GM12872 (cell line): ENCODE measurements around the gene PHACTR3.

Experiments
- TF ChIP-seq, protein P1 (sequence below): IDR thresholded peaks from 3 replicates; pipeline ENCODE4 v1.5.1; 2011; ENCODE audit warnings: low read depth, mild to moderate bottlenecking, low read length, moderate library complexity; ENCODE audit not compliant: insufficient read depth

The PHACTR3 gene

DNA sequence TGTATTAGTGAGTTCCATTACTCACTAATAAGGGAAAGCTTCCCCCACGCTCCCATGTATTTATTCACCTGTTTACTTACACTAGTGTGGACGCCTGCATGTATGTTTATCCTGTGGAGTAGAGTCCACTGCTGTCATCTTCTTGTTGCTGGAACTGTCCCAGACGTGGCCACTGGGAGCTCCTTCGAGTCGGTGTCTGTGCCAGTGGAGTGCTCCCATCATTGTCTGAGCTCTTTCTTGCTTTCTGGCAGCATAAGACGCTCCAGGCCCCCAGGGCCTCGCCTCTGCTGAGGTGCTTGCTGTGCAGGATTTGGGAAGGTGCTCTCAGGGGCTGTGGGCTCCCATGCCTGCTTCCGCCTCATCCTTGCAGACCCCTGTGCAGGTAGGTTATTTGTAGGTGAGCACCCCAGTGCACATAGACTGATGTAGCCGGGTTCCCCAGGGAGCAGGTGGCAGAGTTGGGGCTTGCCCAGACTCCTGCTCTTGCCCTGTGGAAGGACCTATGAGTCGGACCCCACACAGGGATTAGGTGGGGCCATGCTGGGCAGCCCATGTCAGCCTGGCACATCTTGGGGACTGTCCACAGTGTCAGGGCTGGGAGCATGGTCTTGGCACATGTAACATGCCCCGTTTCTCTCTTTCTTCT lies 16.6 kb downstream of the PHACTR3 start:
- TF ChIP-seq, protein P1, sequence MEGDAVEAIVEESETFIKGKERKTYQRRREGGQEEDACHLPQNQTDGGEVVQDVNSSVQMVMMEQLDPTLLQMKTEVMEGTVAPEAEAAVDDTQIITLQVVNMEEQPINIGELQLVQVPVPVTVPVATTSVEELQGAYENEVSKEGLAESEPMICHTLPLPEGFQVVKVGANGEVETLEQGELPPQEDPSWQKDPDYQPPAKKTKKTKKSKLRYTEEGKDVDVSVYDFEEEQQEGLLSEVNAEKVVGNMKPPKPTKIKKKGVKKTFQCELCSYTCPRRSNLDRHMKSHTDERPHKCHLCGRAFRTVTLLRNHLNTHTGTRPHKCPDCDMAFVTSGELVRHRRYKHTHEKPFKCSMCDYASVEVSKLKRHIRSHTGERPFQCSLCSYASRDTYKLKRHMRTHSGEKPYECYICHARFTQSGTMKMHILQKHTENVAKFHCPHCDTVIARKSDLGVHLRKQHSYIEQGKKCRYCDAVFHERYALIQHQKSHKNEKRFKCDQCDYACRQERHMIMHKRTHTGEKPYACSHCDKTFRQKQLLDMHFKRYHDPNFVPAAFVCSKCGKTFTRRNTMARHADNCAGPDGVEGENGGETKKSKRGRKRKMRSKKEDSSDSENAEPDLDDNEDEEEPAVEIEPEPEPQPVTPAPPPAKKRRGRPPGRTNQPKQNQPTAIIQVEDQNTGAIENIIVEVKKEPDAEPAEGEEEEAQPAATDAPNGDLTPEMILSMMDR, result no peak

DNA sequence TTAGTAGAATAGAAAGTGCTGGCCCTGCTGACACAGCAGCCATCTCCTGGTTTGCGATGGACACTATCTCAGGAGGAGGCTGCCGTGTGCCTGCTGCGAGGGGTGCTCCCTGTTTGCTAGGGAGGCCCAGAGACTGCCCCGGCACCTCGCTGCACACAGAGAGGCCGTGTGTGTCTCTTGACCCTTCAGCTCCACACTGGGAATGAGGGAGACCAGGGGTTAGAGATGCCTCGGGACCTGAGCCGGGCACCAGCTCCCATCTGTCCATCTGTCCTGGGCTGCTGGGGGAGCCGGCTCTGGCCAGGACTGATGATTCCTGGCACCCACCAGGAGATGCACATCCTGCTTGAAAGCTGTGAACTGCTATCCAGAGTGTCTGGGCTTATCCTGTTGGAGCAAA lies 18.2 kb downstream of the PHACTR3 start:
- TF ChIP-seq, protein P1, result no peak

DNA sequence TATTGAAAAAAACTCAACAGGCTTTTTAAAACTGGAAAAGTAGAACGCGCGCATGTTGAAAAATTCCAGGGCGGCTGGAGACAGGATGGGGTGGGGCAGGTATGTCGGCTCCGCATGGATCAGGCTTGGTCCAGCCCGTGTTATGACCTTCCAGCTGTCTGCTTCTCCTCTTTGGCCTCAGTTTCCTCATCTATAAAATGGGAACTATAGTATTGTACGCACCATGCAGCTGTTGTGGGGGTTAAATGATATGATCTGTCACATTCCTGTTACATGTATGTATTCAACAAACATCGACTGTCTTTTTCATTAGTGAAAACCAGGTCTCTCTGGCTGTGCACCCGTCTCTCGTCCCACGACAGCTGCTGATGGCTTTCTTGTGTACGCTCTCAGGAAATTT lies 18.8 kb downstream of the PHACTR3 start:
- TF ChIP-seq, protein P1, result no peak

DNA sequence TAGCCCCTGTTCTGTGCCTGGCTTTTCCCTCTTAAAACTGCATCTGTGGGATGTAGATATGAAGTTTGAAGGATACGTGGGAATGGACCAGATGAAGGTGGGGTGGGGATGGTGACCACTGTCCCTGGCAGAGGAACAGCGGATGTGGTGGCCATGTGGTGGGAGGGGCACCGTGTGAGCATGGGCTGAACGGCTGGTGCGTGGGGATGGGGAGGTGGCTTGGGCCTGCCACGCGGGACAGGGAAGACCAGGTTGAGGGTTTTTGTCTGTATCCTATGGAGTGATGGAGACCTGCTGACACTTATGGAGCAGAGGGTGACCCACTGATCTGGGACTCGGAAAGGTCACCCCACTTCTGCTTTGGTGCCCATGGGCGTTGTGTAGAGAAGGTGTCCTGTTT lies 19.2 kb downstream of the PHACTR3 start:
- TF ChIP-seq, protein P1, result no peak

DNA sequence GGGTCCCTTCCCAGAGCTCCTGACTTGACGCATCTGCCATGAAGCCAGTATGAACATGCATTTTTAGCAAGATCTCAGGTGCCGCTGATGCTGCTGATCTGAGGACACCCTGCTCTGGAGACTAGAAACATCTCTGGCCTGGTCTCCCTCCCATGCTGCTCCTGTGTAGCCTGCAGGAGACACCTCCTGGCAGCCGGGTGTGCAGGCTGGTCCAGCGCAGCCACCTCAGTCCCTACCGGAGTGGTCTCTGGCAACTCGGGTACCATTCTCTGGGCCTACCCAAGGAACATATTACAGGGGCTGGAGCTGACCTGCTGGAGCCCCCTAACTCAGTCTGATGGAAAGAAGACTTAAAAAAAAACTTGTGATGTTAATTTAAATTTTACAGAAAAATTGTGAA lies 20.1 kb downstream of the PHACTR3 start:
- TF ChIP-seq, protein P1, result no peak

DNA sequence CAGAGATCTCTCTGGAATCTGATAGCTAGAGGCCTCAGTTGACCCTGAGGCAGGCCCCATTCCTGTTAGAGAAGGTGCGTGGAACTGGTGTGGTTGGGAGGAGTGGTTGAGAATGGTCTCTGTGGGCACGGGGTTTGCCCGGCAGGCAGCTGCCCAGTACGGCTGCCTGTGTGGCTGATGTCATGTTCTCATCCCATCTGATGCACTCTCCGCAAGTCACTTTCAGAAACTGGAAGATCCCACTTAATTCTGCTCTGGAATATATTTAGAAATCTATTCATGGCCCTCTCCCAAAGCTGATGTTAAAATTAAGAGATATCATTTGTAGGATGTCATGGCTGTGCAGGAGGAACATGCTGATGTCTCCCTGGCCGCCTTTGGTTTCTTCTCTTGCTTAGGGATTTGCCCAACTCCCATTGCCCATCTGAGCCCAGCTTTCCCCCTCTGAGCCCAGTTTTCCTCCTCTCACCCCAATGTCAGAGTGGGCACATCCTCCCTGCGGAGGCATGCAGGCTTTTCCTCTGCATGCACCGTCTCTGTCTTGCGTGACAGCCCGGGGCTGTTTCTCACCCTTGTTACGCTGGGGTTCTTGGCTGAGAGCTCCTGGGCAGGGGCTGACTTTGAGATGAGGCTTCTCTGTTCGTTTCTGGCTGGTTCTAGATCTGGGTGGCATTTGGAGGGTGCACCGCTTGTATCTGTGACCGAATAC lies 21.0 kb downstream of the PHACTR3 start:
- TF ChIP-seq, protein P1, result no peak

DNA sequence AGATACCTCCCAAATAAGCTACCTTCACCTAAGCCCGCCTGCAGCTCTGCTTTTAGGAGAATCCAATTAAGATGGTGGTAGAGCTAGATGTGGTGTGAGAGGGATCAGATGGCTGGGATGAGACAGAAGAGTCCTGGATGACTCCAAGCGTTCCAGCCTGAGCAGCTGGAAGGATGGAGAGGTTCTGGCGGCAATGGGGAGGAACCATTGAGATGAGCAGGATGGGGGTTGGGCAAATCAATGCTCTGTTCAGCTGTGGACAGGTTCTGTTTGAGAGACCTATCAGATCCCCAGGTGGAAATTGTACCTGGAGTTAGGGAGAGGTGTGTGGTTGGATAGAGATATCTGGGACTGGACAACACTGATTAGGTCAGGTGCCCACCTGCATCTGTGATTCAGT lies 23.0 kb downstream of the PHACTR3 start:
- TF ChIP-seq, protein P1, result no peak
